SH-SY5Y (cell line): ENCODE measurements around the gene CSGALNACT2.

Source experiments
- GATA2 ChIP-seq: IDR thresholded peaks from 2 replicates; pipeline ENCODE4 v1.6.1; 2011; ENCODE audit warnings: mild to moderate bottlenecking, low read depth, low read length
- GATA3 ChIP-seq: IDR thresholded peaks from 2 replicates; pipeline ENCODE4 v1.6.1; 2011; ENCODE audit warnings: low read depth, mild to moderate bottlenecking, low read length, moderate library complexity

DNA sequence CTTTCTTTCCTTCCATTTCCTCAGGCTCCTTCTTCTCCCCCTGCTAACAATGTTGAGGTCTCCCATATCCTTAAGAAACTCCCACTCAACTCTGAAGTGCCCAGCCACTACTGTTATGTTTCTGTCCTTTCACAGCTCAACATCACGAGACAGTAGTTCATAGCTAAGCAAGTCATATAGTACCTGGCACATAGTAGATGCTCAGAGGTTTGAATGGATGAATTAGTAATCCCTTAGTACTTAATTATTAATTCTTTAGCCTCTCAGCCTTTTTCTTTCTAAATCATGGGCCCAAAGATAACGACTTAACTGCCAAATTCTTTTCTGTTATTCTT lies 22.6 kb downstream of the CSGALNACT2 start:
- TF ChIP-seq GATA2, result no peak
- TF ChIP-seq GATA3, result no peak
